ENCODE data around the gene KCMF1. TPM values are rescaled to one million over a fixed set of nuclear protein-coding genes. Genes with fewer than 3 reads are reported as not detected.

The KCMF1 gene
- total and polyA plus RNA-seq, 10 of the 15 experiments (the other 5 are each of a cell fraction or from before 2014, with no cell fraction given), result 8.4 to 124 (median 43.0) TPM

- TF ChIP-seq PBX3 (IDR thresholded peaks at IDR 0.05; ENCODE audit: insufficient replicate concordance, low read depth, low read length) (no peak), CBFB (IDR thresholded peaks at IDR 0.05; ENCODE audit: low read depth) (no peak)
These were observed 112.1 kb downstream of the KCMF1 start (continued) for GRCh38 chr2:85083092-85083491.

- Histone ChIP-seq H3K27me3 (replicated peaks in 1 of 2; ENCODE audit: control insufficient read depth in 2 of 2, insufficient read depth in 2 of 2, low read length in 1 of 2) (peaks cover 2 to 5% of the 10 kb centered on the region in 2 experiments), H3K79me2 (ENCODE audit: control insufficient read depth, insufficient read depth, low read length) (no peaks in the 10 kb centered on the region), H3K27ac (ENCODE audit: control insufficient read depth, insufficient read depth) (no peak overlapping the region), H4K20me1 (ENCODE audit: control insufficient read depth, insufficient read depth) (no peaks in the 10 kb centered on the region), H2AFZ (ENCODE audit: control insufficient read depth, low read depth, low read length) (no peak overlapping the region), H3K36me3 (ENCODE audit: control insufficient read depth in 2 of 2, insufficient read depth in 2 of 2, low read length in 1 of 2) (no peaks in the 10 kb centered on the region), H3K9me3 (replicated peaks; ENCODE audit: control insufficient read depth, insufficient read depth, low read length) (peaks cover 2% of the 10 kb centered on the region; the same call in 2 of the 3 replicates), H3K4me3 (no peak overlapping the region), H3K4me2 (ENCODE audit: control insufficient read depth, insufficient read depth) (no peak overlapping the region), H3K4me1 (ENCODE audit: control insufficient read depth, insufficient read depth, low read length) (no peaks in the 10 kb centered on the region), H3K9ac (ENCODE audit: control insufficient read depth, insufficient read depth, low read length) (no peak overlapping the region)
- intact Hi-C loops (cut with micrococcal nuclease; ENCODE audit: unreplicated experiment), result no loop called here
- RAD21 ChIA-PET (ENCODE audit: unreplicated experiment), result no interaction called here
- 10% methylated on average over 3 of the region's 3 CpGs for WGBS (ENCODE audit: insufficient coverage, insufficient replicate concordance, low lambda C conversion rate, missing lambda C conversion rate)
- SMC1A ChIA-PET (ENCODE audit: uncharacterized antibody, unreplicated experiment), result interaction anchor here (0.7 to 0.8 kb wide), 2 partner anchors 20 to 64 kb away, joined by 3 read pairs; no protein-coding TSS in a partner anchor
- no peak for ATAC-seq
- FAIRE-seq, result no peak
- POLR2A ChIA-PET, result interaction anchor here (0.7 kb wide), 1 partner anchor 771 kb away, joined by 3 read pairs; no protein-coding TSS in a partner anchor
- in situ Hi-C loops (cut with MboI), result no loop called here
- no peak for DNase-seq (ENCODE audit: low read depth, low spot score)
- BruUV-seq (replicated peaks), result no TSS peak
- TF ChIP-seq NBN (IDR thresholded peaks at IDR 0.05), result no peak
- TF ChIP-seq HSF1 (IDR thresholded peaks at IDR 0.05; ENCODE audit: low read depth, low read length), result no peak
- CTCF ChIA-PET, result interaction anchor here (0.9 to 1.2 kb wide), 3 partner anchors 17 to 565 kb away, joined by 3 to 4 read pairs (median 3); no protein-coding TSS in a partner anchor
These were observed 114.6 kb downstream of the KCMF1 start for GRCh38 chr2:85085563-85085962.
